ENCODE results near the gene TMEM170A. TPM values are rescaled to one million over a fixed set of nuclear protein-coding genes. Genes with fewer than 3 reads are reported as not detected.

TMEM170A gene
- polyA plus RNA-seq, 1 donor: 18.1 TPM

DNA sequence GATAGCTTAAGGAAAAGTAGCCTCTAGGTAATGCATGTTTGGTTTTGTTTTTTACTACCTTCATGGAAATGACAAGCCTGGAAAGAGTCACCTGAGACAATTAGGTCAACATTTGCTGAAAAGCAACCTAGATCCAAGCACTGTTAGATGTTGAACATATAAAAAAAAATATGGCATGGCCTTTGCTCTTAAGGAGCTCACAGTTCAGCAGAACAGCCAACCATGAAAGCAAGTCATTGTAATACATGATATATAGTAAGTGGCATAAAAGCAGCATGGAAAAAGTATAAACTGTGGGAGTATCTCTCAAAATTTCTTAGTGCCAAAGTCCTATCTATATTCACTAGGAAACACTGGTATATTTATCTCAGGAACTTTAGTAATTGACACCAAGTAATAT, 62.8 kb downstream of the TMEM170A start:
- no peak for DNase-seq

DNA sequence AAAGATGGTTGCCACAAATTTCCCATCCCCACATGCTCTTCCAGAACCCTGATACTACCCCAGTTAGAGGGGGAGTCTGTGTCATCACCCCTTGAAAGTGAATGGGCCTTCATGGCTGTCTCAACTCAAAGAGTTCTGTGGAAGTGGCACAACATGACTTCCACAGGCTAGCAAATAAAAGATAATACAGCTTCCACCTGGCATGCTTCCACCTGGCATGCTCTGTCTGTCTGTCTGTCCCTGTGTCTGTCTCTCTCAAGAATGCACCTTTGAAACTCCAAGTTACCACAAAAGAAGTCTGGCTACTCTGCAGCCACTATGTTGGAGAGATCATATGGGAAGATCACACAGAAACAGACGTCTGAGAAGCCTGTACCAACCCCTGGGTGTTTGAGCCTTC, 66.2 kb downstream of the TMEM170A start:
- no peak for DNase-seq

DNA sequence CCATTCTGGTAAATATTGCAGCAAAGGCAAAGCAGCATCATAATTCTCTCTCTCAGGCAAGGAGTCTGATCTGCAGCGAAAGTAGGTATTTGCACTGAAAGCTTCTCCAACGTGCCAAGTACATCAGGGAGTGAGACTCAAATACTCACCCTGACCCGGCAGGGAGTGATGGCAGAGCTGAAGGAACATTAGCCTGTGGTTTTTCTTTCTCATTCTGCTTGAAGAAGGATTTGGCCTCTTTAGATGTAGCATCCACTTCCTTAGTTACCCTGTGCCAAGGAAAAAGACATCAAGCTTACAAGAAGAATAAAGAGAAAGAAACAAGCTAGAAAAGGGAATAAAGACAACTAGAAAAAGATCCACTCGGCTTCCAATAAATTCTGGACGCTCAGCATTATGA, 69.5 kb downstream of the TMEM170A start:
- no peak for DNase-seq

Other genes with a start within 250 kb of the TMEM170A start
- gene CTRB1, start 245.7 kb downstream of the TMEM170A start, polyA plus RNA-seq (ENCODE audit: insufficient read length): 0.15 TPM
- 69.4 TPM for gene BCAR1, start 213.1 kb downstream of the TMEM170A start, polyA plus RNA-seq (ENCODE audit: insufficient read length)
- 73.0 TPM for gene CFDP1, start 31.2 kb downstream of the TMEM170A start, polyA plus RNA-seq (ENCODE audit: insufficient read length)
- 0.77 TPM for gene CHST6, start 30.8 kb upstream of the TMEM170A start, polyA plus RNA-seq (ENCODE audit: insufficient read length)
- gene CHST5, start 71.4 kb upstream of the TMEM170A start, polyA plus RNA-seq (ENCODE audit: insufficient read length): not detected
- gene TMEM231, start 91.6 kb upstream of the TMEM170A start, polyA plus RNA-seq (ENCODE audit: insufficient read length): 7.0 TPM
- gene GABARAPL2, start 101.7 kb upstream of the TMEM170A start, polyA plus RNA-seq (ENCODE audit: insufficient read length): 111 TPM
- gene ADAT1, start 158.6 kb upstream of the TMEM170A start, polyA plus RNA-seq (ENCODE audit: insufficient read length): 33.9 TPM
- gene KARS1, start 183.0 kb upstream of the TMEM170A start, polyA plus RNA-seq (ENCODE audit: insufficient read length): 116 TPM
- gene TERF2IP, start 183.1 kb upstream of the TMEM170A start, polyA plus RNA-seq (ENCODE audit: insufficient read length): 64.0 TPM
- gene CPHXL2, start 212.3 kb upstream of the TMEM170A start, polyA plus RNA-seq (ENCODE audit: insufficient read length): 0.15 TPM
- gene DUXB, start 236.8 kb upstream of the TMEM170A start, polyA plus RNA-seq (ENCODE audit: insufficient read length): not detected